Activated naive CD4-positive, alpha-beta T cell treated with anti-CD3 and anti-CD28 coated beads for 36 hours (primary cell): Measurements from ENCODE around the gene SLC6A11. TPM values are rescaled to one million over a fixed set of nuclear protein-coding genes. Genes with fewer than 3 reads are reported as not detected.

ENCODE experiments used
- CTCF ChIA-PET: fragments of 350-600 bp; sonication (Branson Sonifier 250); formaldehyde crosslinking; loops from one replicate; lab custom pipeline; 2021; ENCODE audit warnings: antibody characterized with exemption; lab: Charles Lee
- DNase-seq: peaks from one replicate; pipeline ENCODE4 v3.0.0-alpha.2; 2020
- H3K27ac Mint-ChIP-seq: one replicate; pipeline ENCODE4 v1.8.0; 2021; ENCODE audit warnings: mild to moderate bottlenecking, mixed read lengths
- H3K27me3 Mint-ChIP-seq: one replicate; pipeline ENCODE4 v1.8.0; 2021; ENCODE audit warnings: low read depth, mixed read lengths
- H3K36me3 Mint-ChIP-seq: one replicate; pipeline ENCODE4 v1.8.0; 2021; ENCODE audit warnings: low read depth, mixed read lengths
- H3K4me1 Mint-ChIP-seq: one replicate; pipeline ENCODE4 v1.8.0; 2021; ENCODE audit warnings: low read depth, mixed read lengths
- H3K4me3 Mint-ChIP-seq: one replicate; pipeline ENCODE4 v1.8.0; 2021; ENCODE audit warnings: mild to moderate bottlenecking, moderate library complexity, mixed read lengths
- H3K9me3 Mint-ChIP-seq: one replicate; pipeline ENCODE4 v1.8.0; 2021; ENCODE audit warnings: mixed read lengths
- intact Hi-C: fragments of 100-400 bp; cut with micrococcal nuclease; formaldehyde crosslinking; loops from one replicate; pipeline ENCODE4 v1.15.1; 2023
- total RNA-seq, 2 experiments: library from RNA; stranded (reverse); gene quantifications; one replicate each; pipeline ENCODE4 v1.2.3, GENCODE V29; 2021

SLC6A11 gene
- total RNA-seq, 2 experiments from 2014 or later: not detected

GRCh38 chr3:10942690-10943205 lies 126.7 kb downstream of the SLC6A11 start:
- intact Hi-C loops: loop anchor here (1.0 to 10.0 kb wide), 2 partner anchors 184 to 712 kb away; no protein-coding TSS in a partner anchor
- H3K27me3 Mint-ChIP-seq: peaks cover 12% of the 10 kb centered on the region
- CTCF ChIA-PET: interaction anchor here (0.6 to 2.0 kb wide), 9 partner anchors 15 to 1333 kb away, joined by 3 to 11 read pairs (median 4); no protein-coding TSS in a partner anchor
- H3K4me1 Mint-ChIP-seq: no peaks in the 10 kb centered on the region
- H3K4me3 Mint-ChIP-seq: no peak overlapping the region
- no peak overlapping the region for H3K27ac Mint-ChIP-seq
- no peak for DNase-seq
- peaks cover 2% of the 10 kb centered on the region for H3K9me3 Mint-ChIP-seq
- H3K36me3 Mint-ChIP-seq: no peaks in the 10 kb centered on the region

- no peak for DNase-seq
- Mint-ChIP-seq H3K36me3 (no peaks in the 10 kb centered on the region), H3K9me3 (peaks cover 2% of the 10 kb centered on the region), H3K27ac (no peak overlapping the region), H3K4me3 (no peak overlapping the region), H3K27me3 (peaks cover 15% of the 10 kb centered on the region), H3K4me1 (no peaks in the 10 kb centered on the region)
- CTCF ChIA-PET: interaction anchor here (0.6 to 4.9 kb wide), 3 partner anchors 18 to 116 kb away, joined by 3 to 39 read pairs (median 3); no protein-coding TSS in a partner anchor
- intact Hi-C loops: loop anchor here (1.0 to 10.0 kb wide), 4 partner anchors 37 to 710 kb away; no protein-coding TSS in a partner anchor
Measured at GRCh38 chr3:10944866-10945265, 128.8 kb downstream of the SLC6A11 start.

GRCh38 chr3:10945683-10946287 lies 129.8 kb downstream of the SLC6A11 start:
- H3K27ac Mint-ChIP-seq: no peak overlapping the region
- no peak overlapping the region for H3K4me3 Mint-ChIP-seq
- peaks cover 15% of the 10 kb centered on the region for H3K27me3 Mint-ChIP-seq
- intact Hi-C loops: loop anchor here (1.0 to 10.0 kb wide), 4 partner anchors 37 to 709 kb away; no protein-coding TSS in a partner anchor
- H3K4me1 Mint-ChIP-seq: no peaks in the 10 kb centered on the region
- CTCF ChIA-PET: interaction anchor here (0.5 to 4.9 kb wide), 7 partner anchors 11 to 159 kb away, joined by 3 to 39 read pairs (median 5); no protein-coding TSS in a partner anchor
- peaks cover 2% of the 10 kb centered on the region for H3K9me3 Mint-ChIP-seq
- DNase-seq: peak; percentile 70
- H3K36me3 Mint-ChIP-seq: no peaks in the 10 kb centered on the region

DNA sequence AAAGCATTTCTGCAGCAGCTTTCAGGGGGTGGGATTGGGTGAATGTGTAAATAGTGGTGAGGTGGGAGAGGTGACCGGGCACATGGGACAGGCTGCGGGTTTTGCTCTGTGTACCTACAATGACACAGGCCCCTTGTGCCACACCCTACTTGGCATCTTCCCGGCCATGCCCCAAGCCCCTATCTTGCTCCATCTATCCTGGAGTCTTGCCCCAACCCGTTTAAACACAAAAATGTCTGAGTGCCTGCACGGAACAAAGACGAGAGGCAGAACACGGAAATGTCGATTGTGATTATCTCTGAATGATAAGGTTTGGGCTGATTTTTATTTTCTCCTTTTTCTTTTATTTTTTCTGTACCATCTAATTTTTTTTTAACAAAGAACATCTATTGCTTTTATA lies 130.5 kb downstream of the SLC6A11 start:
- CTCF ChIA-PET: interaction anchor here (1.0 to 4.9 kb wide), 8 partner anchors 10 to 208 kb away, joined by 3 to 39 read pairs (median 4); no protein-coding TSS in a partner anchor
- H3K4me1 Mint-ChIP-seq: no peaks in the 10 kb centered on the region
- H3K27ac Mint-ChIP-seq: no peak overlapping the region
- H3K4me3 Mint-ChIP-seq: no peak overlapping the region
- H3K27me3 Mint-ChIP-seq: peaks cover 15% of the 10 kb centered on the region
- H3K36me3 Mint-ChIP-seq: no peaks in the 10 kb centered on the region
- no peak for DNase-seq
- H3K9me3 Mint-ChIP-seq: peaks cover 2% of the 10 kb centered on the region
- intact Hi-C loops: loop anchor here (5.0 to 10.0 kb wide), 3 partner anchors 36 to 708 kb away; no protein-coding TSS in a partner anchor

- no peak for DNase-seq
- peaks cover 18% of the 10 kb centered on the region for H3K27me3 Mint-ChIP-seq
- no peaks in the 10 kb centered on the region for H3K9me3 Mint-ChIP-seq
- H3K27ac Mint-ChIP-seq: no peak overlapping the region
- CTCF ChIA-PET: interaction anchor here (4.9 kb wide), 1 partner anchor 112 kb away, joined by 39 read pairs; no protein-coding TSS in a partner anchor
- no peaks in the 10 kb centered on the region for H3K4me1 Mint-ChIP-seq
- no peak overlapping the region for H3K4me3 Mint-ChIP-seq
- H3K36me3 Mint-ChIP-seq: no peaks in the 10 kb centered on the region
- intact Hi-C loops: loop anchor here (5.0 to 10.0 kb wide), 3 partner anchors 34 to 706 kb away; no protein-coding TSS in a partner anchor
Measured at GRCh38 chr3:10948326-10948725, 132.3 kb downstream of the SLC6A11 start.

DNA sequence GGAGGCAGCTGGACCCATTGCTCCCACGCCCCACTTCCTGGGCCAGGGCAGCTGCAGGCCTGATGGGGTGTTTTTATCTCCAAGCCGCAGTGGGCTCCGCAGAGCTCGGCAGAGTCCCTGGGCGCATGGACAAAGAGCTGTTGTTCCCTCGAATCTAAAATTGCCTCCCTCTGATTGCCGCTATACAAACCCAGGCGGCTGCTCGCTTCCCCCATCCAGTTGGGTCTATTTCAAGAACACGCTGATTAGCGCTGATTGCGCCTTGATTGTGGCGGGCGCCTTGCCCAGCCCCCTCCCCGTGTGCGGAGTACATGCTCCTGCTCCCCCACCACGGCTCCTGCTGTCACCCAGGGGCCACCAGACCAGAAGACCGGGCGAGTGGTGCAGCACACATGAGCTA lies 133.2 kb downstream of the SLC6A11 start:
- CTCF ChIA-PET: interaction anchor here (0.9 kb wide), 1 partner anchor 111 kb away, joined by 3 read pairs; no protein-coding TSS in a partner anchor
- Mint-ChIP-seq H3K36me3 (no peaks in the 10 kb centered on the region), H3K27ac (no peak overlapping the region), H3K4me3 (no peak overlapping the region), H3K9me3 (no peaks in the 10 kb centered on the region), H3K4me1 (no peaks in the 10 kb centered on the region), H3K27me3 (peaks cover 18% of the 10 kb centered on the region)
- DNase-seq: no peak
- intact Hi-C loops: loop anchor here (5.0 to 10.0 kb wide), 3 partner anchors 33 to 706 kb away; no protein-coding TSS in a partner anchor

DNA sequence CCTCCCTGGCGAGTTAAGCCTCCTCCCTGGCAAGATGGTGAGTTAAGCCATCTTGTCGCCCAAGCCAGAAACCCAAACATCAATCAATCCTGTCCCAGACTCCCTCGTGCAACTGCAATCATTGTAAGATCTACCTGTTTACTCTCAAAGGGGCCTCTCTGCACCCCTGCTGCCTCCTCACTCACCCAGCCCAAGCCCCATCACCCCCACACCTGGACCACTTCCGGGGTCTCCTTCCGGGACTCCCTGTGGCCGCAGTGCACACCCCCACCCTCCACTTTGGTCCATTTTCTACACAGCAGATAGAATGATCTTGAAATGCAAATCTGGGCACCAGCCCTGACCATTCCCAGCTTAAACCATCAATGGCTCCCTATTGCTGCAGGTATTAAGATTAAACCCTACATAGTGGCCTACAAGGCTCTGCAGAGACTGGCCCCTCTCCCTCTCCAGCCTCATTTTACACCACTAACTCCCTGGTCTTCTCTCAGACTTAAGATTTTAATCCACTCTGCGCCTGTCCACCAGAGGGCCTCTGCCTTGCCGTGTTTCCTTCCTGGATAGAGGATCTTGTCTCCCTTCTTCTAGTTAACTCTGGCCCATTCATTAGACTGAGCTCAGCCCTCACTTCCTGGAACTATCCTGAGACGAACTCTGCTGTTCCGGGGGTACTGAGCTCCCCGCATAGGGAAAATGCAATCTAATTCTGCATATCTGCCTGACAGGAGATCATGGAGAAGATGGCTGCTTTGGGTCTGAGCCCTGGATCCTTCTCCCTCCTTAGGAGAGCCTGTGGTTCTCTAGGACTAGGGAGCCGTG lies 134.7 kb downstream of the SLC6A11 start:
- Mint-ChIP-seq H3K4me1 (no peaks in the 10 kb centered on the region), H3K36me3 (no peaks in the 10 kb centered on the region), H3K27ac (no peak overlapping the region), H3K9me3 (no peaks in the 10 kb centered on the region), H3K27me3 (peaks cover 11% of the 10 kb centered on the region), H3K4me3 (no peak overlapping the region)
- DNase-seq: peak; percentile 13
- intact Hi-C loops: no loop called here
- CTCF ChIA-PET: interaction anchor here (0.6 to 0.7 kb wide), 3 partner anchors 121 to 161 kb away, joined by 3 read pairs; no protein-coding TSS in a partner anchor

- CTCF ChIA-PET: interaction anchor here (0.6 to 0.7 kb wide), 3 partner anchors 121 to 162 kb away, joined by 3 read pairs; no protein-coding TSS in a partner anchor
- Mint-ChIP-seq H3K27ac (no peak overlapping the region), H3K27me3 (peaks cover 8% of the 10 kb centered on the region), H3K9me3 (no peaks in the 10 kb centered on the region), H3K4me3 (no peak overlapping the region), H3K4me1 (no peaks in the 10 kb centered on the region), H3K36me3 (no peaks in the 10 kb centered on the region)
- intact Hi-C loops: no loop called here
- DNase-seq: no peak
Measured at GRCh38 chr3:10951295-10951926, 135.4 kb downstream of the SLC6A11 start.

- no peak for DNase-seq
- Mint-ChIP-seq H3K9me3 (no peaks in the 10 kb centered on the region), H3K27ac (no peak overlapping the region), H3K4me3 (no peak overlapping the region), H3K27me3 (peaks cover 6% of the 10 kb centered on the region), H3K36me3 (no peaks in the 10 kb centered on the region), H3K4me1 (no peaks in the 10 kb centered on the region)
- CTCF ChIA-PET: interaction anchor here (1.6 kb wide), 1 partner anchor 108 kb away, joined by 4 read pairs; no protein-coding TSS in a partner anchor
- intact Hi-C loops: no loop called here
Measured at GRCh38 chr3:10952525-10952924, 136.5 kb downstream of the SLC6A11 start.

DNA sequence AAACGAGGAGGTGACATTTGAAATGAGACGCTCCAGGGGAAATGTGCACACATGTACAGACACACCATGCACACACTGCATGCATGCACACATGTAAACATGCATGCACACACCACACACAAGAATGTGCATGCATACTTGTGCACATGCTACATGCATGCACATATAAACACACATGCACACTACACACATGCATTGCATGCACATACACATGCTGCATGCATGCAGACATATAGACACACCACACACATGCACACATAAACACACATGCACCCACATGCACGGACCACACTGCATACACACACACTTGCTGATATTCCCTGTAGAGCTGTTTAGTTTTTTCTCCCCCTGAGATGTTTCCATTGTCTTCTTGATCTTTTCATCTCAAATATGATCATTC lies 138.7 kb downstream of the SLC6A11 start:
- Mint-ChIP-seq H3K4me3 (no peak overlapping the region), H3K4me1 (no peaks in the 10 kb centered on the region), H3K9me3 (no peaks in the 10 kb centered on the region), H3K36me3 (no peaks in the 10 kb centered on the region), H3K27ac (no peak overlapping the region), H3K27me3 (peaks cover 3% of the 10 kb centered on the region)
- intact Hi-C loops: no loop called here
- CTCF ChIA-PET: interaction anchor here (0.6 kb wide), 1 partner anchor 163 kb away, joined by 6 read pairs; no protein-coding TSS in a partner anchor
- no peak for DNase-seq

GRCh38 chr3:10955711-10956453 lies 139.9 kb downstream of the SLC6A11 start:
- CTCF ChIA-PET: interaction anchor here (0.8 to 1.0 kb wide), 3 partner anchors 9 to 608 kb away, joined by 3 read pairs; no protein-coding TSS in a partner anchor
- intact Hi-C loops: no loop called here
- Mint-ChIP-seq H3K4me3 (no peak overlapping the region), H3K27me3 (peaks cover 3% of the 10 kb centered on the region), H3K36me3 (no peaks in the 10 kb centered on the region), H3K9me3 (no peaks in the 10 kb centered on the region), H3K27ac (peak overlapping the region; percentile 25), H3K4me1 (no peaks in the 10 kb centered on the region)
- DNase-seq: no peak
